DMS153 (cell line): ENCODE measurements around the gene AIRE.

Experiments
- DNase-seq: peaks from one replicate; lab custom pipeline; 2025; lab: John Stamatoyannopoulos, UW

Gene AIRE

GRCh38 chr21:44305691-44306090 is 20.0 kb downstream of the AIRE start:
- no peak for DNase-seq

- DNase-seq = no peak
Observed at GRCh38 chr21:44306936-44307704, 21.4 kb downstream of the AIRE start.

DNA sequence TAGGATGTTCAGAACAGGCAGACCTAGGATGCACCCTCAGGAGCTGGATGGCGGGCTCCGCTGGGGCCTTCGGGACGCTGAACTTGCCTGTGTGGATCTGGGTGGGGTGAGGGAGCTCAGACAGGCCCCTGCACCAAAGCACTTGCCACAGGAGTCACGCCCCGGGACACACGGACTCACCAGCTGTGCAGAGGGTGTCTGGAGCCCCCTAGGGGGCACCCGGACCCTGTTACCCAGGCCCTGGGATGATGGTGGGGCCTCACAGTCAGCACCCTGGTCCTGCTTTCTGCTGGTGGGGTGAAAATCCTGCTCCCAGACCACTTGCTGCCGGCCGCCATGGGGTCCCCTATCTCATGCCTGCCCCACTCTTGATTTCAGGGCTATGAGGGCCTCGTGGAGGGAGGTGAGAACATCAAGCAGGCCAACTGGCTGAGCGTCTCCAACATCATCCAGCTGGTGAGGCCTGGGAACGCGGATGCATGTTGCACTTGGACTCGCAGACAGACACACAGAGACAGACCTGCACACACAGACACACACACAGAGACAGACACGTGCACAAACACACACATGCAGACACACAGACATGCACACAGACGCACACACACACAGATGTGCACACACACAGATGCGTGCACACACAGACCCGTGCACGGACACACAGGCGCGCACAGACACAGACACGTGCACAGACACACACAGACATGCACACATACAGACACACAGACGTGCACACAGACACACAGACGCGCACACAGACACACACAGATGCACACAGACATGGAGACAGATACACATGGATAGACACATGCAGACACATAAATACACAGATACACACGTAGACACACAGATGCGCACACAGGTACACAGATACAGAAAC is 25.2 kb downstream of the AIRE start:
- no peak for DNase-seq

DNA sequence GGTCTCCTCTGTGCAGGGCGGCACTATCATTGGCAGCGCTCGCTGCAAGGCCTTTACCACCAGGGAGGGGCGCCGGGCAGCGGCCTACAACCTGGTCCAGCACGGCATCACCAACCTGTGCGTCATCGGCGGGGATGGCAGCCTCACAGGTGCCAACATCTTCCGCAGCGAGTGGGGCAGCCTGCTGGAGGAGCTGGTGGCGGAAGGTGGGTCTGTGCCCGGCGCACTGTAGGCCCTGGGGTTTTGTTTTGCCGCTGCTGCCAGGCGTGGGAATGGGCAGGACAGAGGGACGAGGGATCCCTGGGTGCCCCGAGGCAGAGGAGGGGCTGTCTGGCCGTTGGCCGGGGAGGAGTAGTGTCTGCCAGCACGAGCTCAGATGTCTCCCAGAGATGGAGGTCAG is 26.4 kb downstream of the AIRE start:
- DNase-seq = no peak

DNA sequence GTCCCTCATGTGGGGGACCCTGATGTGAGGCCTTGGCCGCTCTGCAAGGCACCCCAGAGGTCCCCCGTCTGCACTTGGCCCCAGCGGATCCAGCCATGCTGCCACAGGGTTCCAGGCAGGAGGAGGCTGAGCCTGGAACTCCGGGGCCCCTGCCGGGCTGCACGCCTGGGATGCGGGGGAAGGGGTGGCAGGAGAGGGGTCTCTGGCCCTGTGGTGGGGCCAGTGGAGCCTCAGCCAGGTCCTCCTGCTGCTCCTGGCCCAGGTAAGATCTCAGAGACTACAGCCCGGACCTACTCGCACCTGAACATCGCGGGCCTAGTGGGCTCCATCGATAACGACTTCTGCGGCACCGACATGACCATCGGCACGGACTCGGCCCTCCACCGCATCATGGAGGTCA is 27.0 kb downstream of the AIRE start:
- no peak for DNase-seq

DNA sequence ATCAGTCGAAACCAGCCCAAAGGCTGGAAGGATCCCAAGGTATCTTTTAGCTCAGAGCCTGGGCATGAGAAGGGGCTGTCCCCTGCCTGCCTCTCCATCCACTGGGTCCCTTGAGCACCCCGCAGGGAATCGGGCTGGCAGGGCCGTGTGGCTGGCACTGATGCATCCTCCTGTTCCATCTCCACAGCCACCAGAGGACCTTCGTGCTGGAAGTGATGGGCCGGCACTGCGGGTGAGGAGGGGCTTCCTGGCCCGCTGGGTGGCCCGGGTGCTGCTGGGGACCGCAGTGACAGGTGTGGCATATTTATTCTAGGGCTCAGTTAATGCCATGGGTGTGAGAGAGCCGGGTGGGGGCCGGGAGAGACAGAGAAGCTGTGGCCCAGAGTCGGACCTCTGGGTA is 27.8 kb downstream of the AIRE start:
- DNase-seq = no peak

DNA sequence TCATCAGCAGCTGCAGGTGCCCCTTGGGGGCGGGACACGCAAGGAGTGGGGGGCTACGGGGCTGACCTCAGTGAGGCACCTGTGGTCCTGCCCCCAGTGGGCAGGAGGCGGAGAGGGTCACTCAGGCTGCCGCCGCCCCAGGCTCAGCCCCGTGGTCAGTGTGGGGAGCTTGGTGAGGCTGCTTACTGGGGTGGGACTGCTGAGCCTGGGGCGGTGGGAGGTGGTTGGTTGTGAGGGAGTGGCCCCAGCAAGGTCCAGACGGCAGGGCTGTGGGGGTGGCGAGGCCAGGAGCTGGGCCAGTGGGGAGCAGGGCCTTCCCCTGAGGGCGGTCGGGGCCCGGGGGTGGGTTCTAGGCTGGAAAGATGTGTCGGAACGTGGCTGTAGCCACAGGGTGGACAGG is 28.5 kb downstream of the AIRE start:
- DNase-seq = no peak

DNA sequence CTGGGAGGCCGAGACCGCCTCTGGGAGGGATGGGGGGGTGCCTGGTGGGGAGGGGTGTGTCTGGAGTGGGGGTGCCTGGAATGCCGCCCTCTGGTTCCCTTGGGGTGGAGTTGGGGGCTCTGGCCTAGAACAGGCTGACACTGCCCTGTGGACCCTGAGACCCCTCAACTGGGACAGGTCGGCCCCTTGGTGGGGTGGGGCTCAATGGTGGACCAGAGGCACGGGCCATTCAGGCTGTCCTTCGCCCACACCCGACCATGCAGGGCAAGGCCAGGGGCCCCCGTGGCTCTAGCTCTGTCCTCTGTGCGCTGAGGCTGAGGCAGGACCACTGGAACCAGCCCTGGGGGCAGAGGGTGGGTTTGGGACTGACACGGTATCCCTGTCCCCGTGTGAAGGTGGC is 28.9 kb downstream of the AIRE start:
- no peak for DNase-seq

GRCh38 chr21:44315691-44316203 is 30.1 kb downstream of the AIRE start:
- no peak for DNase-seq

DNA sequence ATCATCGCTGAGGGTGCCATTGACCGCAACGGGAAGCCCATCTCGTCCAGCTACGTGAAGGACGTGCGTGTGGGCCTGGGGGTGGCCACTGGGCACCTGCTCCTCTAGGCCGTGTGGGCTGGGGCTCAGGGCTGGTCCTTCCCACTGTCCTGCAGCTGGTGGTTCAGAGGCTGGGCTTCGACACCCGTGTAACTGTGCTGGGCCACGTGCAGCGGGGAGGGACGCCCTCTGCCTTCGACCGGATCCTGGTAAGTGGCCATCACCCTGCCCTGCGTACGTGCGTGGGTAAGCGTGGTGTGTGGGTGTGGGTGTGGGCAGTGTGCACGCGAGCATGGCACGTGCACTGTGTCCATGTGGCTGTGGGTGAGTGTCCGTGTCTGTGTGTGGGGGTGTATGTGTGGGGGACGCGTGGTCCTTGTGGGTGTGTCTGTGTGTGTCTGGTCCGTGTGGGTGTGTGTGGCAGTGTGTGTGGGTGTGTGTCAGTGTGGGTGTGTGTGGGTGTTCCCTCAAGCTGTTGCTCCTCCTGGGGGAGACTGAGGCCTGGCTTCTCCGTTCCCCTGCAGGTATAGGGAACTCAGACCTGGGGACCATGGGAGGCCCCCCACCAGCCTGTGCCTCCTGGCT is 30.7 kb downstream of the AIRE start:
- no peak for DNase-seq

- DNase-seq = no peak
Observed at GRCh38 chr21:44317241-44317782, 31.6 kb downstream of the AIRE start.

GRCh38 chr21:44317871-44318270 is 32.2 kb downstream of the AIRE start:
- no peak for DNase-seq

- DNase-seq = no peak
Observed at GRCh38 chr21:44318489-44319285, 33.0 kb downstream of the AIRE start.

DNA sequence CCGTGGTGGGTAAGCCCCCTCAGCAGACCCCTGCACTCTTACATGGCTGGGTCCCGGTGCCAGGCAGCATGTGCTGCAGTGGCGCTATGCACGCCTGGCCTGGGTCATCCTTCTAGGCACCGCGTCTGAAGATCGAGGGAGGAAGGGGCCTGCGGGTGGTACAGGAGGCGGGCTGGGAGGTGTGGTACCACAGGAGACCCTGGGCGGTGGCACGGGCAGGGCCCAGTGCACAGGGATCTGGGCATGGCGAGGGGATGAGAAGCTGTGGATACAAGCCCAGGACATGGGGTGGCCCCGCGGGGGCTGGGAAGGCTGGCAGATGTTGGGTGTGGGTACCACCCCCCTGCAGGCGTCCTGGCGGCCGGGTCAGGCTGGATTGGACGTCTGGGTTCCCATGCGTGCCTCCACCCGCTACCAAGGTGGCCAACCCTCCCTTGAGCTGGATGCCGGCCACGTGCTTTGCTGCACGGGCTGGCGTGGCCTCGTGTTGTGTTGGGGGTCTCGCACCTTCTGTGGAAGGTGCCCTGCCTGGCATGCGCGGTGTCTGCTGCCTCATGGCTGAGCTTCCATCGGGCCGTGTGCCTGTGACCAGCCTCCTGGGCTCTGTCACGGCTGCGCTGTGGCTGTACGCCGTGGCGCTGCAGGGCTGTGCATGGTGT is 33.9 kb downstream of the AIRE start:
- no peak for DNase-seq

DNA sequence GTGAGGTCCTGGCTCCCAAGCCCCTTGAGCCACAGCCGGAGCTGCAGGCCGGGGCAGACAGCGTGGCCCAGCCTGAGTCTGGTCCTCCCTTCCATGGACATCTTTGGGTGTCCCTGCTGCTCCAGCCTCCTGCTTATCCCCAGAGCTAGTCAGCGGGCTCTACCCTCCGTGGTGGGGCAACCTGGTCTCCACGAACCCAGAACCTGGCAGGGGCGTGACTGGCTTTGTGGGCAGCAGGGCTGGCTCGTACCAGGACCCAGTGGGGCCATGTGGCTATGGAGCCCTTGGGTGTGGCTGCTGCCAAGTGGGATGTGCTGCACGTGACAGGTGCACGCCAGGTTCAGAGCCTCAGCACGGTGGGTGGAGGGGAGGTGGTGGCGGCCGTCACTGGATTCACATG is 35.2 kb downstream of the AIRE start:
- no peak for DNase-seq

DNA sequence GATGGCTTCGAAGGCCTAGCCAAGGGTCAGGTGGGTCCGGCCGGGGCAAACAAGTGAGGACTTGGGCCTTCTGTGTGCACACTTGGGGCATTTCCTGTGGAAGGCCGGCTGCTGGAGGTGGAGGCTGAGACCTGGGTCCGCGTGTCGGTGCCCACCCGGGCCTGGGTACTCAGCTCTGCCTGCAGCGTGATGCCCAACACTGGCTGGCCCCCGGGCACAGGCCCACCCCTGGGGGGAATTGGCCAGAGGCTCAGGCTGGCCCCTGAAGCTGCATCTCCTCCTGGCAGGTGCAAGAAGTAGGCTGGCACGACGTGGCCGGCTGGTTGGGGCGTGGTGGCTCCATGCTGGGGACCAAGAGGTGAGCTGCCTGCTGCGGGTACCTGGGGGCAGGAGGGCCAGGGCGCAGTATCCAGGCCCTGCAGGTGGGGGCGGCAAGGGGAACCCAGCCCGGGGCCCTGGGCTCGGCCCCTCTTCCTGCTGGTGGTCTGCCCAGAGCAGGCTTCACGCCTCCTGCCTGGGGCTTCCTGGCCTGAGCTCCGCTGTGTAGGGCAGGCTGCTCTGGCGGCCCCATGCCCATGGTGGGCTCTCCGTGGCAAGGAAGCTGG is 36.3 kb downstream of the AIRE start:
- DNase-seq = no peak

DNA sequence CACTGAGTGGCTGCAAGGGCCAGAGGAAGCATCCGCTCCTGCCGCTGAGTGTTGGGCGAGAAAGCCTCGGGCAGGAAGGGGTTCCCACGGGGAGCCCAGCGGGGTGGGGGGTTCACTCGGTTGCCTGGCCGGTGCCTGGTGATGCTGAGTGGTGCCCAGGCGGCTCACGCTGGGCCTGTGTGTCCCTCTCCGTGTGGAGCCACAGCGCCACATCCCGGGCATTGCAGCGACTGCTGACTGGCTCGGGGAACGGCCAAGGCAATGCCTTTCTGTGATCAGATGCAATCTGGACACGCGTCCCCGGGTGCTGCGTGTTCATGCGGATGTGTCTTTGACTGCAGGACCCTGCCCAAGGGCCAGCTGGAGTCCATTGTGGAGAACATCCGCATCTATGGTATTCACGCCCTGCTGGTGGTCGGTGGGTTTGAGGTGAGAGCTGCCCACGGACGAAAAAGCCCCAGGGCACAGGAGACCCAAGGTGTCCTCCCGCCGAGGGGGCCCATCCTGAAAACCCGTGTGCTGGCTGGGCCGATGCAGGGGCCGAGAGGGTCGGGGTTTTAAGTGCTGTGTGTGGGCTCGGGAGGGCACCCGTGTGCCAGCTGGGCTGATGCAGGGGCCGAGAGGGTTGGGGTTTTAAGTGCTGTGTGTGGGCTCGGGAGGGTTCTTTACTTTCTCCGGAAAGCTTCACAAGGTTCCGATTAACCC is 37.1 kb downstream of the AIRE start:
- no peak for DNase-seq

DNA sequence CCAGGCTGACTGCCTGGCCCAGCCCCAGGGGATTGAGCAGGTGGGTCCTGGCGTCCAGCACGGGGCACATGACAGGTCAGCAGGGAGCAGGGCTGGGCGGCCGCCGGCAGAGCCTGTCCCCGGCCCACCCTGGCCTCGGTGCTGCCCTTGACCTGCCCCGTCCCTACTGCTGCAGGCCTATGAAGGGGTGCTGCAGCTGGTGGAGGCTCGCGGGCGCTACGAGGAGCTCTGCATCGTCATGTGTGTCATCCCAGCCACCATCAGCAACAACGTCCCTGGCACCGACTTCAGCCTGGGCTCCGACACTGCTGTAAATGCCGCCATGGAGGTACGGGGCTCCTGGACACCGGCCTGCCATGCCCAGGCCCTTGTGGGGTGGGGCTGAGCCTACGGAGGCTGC is 37.9 kb downstream of the AIRE start:
- DNase-seq = no peak

DNA sequence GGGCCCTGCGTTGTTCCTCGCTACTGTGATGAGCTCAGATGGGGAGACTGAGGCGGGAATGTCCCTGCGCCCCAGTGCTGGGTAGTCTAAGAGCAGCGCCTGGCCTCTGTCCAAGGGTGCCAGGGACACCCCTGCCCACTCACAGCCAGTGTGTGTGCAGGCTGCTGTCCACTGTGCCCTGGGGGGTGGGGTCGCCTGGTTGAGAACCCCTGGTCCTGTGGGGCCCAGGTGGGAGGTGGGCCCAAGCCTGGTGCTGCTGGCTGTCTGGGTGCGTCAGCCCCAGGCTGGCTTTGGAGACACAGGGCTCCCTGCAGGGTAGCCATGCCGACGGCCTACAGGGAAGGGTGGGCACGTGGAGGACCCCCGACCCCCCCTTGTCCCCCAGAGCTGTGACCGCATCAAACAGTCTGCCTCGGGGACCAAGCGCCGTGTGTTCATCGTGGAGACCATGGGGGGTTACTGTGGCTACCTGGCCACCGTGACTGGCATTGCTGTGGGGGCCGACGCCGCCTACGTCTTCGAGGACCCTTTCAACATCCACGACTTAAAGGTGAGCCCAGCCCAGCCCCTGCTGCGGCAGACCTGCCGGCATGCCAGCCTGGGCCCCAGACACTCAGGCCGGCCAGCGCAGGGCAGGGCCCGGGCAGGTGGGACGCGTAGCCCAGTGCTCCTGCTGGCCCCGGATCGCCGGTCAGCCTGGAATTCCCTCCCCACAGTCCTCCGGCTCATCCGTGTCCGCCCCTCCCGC is 38.6 kb downstream of the AIRE start:
- DNase-seq = no peak

- no peak for DNase-seq
Observed at GRCh38 chr21:44324854-44325107, 39.1 kb downstream of the AIRE start.
